CD4-positive, CD25-positive, alpha-beta regulatory T cell (primary cell): ENCODE data around the gene HOXB3. TPM values are rescaled to one million over a fixed set of nuclear protein-coding genes. Genes with fewer than 3 reads are reported as not detected.
A peak's percentile ranks its signal among the peaks of the same experiment; 100 is the strongest.

ENCODE experiments used
- ATAC-seq, 2 donors: fragments of 150-1000 bp; cut with Tn5 transposase; one replicate each; pipeline ENCODE4 v1.10.0; 2021; ENCODE audit warnings: low read depth in 2 of 2, moderate number of reproducible peaks in 2 of 2, moderate library complexity in 1 of 2
- DNase-seq, 3 donors: peaks; one replicate each; pipeline versions ENCODE4 v3.0.0 to v3.0.0-alpha.2; 2012 to 2022; ENCODE audit warnings: mixed read lengths in 1 of 3
- H3K27ac ChIP-seq: one replicate; pipeline ENCODE4 v1.7.0; 2013; ENCODE audit warnings: mild to moderate bottlenecking, low read length; ENCODE audit not compliant: insufficient read depth, poor library complexity, severe bottlenecking
- H3K27me3 ChIP-seq: one replicate; pipeline ENCODE4 v1.7.0; 2013; ENCODE audit warnings: low read length; ENCODE audit not compliant: control insufficient read depth, insufficient read depth
- H3K36me3 ChIP-seq: one replicate; pipeline ENCODE4 v1.7.0; 2013; ENCODE audit warnings: mild to moderate bottlenecking, low read length, moderate library complexity; ENCODE audit not compliant: control insufficient read depth, insufficient read depth
- H3K4me1 ChIP-seq: 2 replicates; pipeline ENCODE4 v1.7.0; 2013; ENCODE audit warnings: mild to moderate bottlenecking, low read length; ENCODE audit not compliant: insufficient read depth, control insufficient read depth, poor library complexity, severe bottlenecking
- H3K4me3 ChIP-seq: one replicate; pipeline ENCODE4 v1.7.0; 2013; ENCODE audit warnings: low read depth, mild to moderate bottlenecking, low read length, moderate library complexity
- H3K9me3 ChIP-seq, 2 experiments: 1 replicate in 1 of 2; 2 replicates in 1 of 2; pipeline ENCODE4 v1.7.0; 2013; ENCODE audit warnings: low read length in 2 of 2, mild to moderate bottlenecking in 1 of 2, moderate library complexity in 1 of 2; ENCODE audit not compliant: control insufficient read depth in 2 of 2
- H3K27ac Mint-ChIP-seq, 3 donors: one replicate each; pipeline ENCODE4 v1.8.0; 2020 to 2022; ENCODE audit warnings: mild to moderate bottlenecking in 3 of 3, mixed read lengths in 3 of 3, moderate library complexity in 2 of 3
- H3K27me3 Mint-ChIP-seq: one replicate; pipeline ENCODE4 v1.8.0; 2022; ENCODE audit warnings: mild to moderate bottlenecking, mixed read lengths
- H3K36me3 Mint-ChIP-seq: one replicate; pipeline ENCODE4 v1.8.0; 2020; ENCODE audit warnings: mixed read lengths
- H3K4me1 Mint-ChIP-seq, 4 donors: one replicate each; pipeline ENCODE4 v1.8.0; 2020 to 2022; ENCODE audit warnings: mixed read lengths in 4 of 4, mild to moderate bottlenecking in 1 of 4
- H3K4me3 Mint-ChIP-seq, 4 donors: one replicate each; pipeline ENCODE4 v1.8.0; 2020 to 2022; ENCODE audit warnings: mild to moderate bottlenecking in 4 of 4, mixed read lengths in 4 of 4, moderate library complexity in 3 of 4
- H3K9me3 Mint-ChIP-seq, 7 donors: one replicate each; pipeline ENCODE4 v1.8.0; 2020 to 2022; ENCODE audit warnings: mixed read lengths in 7 of 7, mild to moderate bottlenecking in 3 of 7, moderate library complexity in 2 of 7
- polyA plus RNA-seq, 4 donors: library from polyadenylated mRNA; unstranded; fragments of 300-500 nt; fragmentation: Illumina TruSeq; gene quantifications; one replicate each; pipeline ENCODE4 v1.2.3, GENCODE V29; 2021
- total RNA-seq: library from RNA; stranded (reverse); gene quantifications from one replicate; pipeline ENCODE4 v1.2.3, GENCODE V29; 2022

The HOXB3 gene
- total and polyA plus RNA-seq, 5 donors from 2014 or later, result 0.05 to 8.1 (median 0.16) TPM; not detected in 2

DNA sequence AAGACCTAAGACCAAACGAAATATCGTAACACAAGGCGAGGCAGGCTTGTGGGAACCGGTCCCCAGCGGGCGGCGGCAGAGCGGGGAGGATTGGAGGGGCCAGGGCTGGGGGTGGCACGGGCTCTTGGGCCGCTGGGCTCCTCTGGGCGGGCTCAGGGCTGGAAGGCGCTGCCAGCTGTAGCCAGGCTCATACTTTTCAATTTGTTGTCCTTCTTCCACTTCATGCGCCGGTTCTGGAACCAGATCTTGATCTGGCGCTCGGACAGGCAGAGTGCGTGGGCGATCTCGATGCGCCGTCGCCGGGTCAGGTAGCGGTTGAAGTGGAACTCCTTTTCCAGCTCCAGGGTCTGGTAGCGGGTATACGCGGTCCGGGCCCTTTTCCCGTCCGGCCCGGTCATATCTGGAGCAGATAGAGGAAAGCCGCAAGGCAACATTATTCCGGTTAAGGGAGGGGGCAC, 2.0 kb upstream of the HOXB3 start:
- Histone ChIP-seq H3K9me3 (no peaks in the 10 kb centered on the region), H3K4me1 (peaks cover 30% of the 10 kb centered on the region), H3K36me3 (no peaks in the 10 kb centered on the region), H3K27me3 (peaks cover 44% of the 10 kb centered on the region), H3K4me3 (no peak overlapping the region), H3K27ac (no peak overlapping the region)
- Mint-ChIP-seq H3K4me3 (peak overlapping the region in 2 of 4 donors; percentile 16 to 65), H3K27ac (no peak overlapping the region), H3K4me1 (peaks cover 4 to 37% (median 24%) of the 10 kb centered on the region in 4 donors), H3K27me3 (peaks cover 88% of the 10 kb centered on the region), H3K36me3 (no peaks in the 10 kb centered on the region), H3K9me3 (no peaks in the 10 kb centered on the region)
- no peak for DNase-seq
- no peak for ATAC-seq

DNA sequence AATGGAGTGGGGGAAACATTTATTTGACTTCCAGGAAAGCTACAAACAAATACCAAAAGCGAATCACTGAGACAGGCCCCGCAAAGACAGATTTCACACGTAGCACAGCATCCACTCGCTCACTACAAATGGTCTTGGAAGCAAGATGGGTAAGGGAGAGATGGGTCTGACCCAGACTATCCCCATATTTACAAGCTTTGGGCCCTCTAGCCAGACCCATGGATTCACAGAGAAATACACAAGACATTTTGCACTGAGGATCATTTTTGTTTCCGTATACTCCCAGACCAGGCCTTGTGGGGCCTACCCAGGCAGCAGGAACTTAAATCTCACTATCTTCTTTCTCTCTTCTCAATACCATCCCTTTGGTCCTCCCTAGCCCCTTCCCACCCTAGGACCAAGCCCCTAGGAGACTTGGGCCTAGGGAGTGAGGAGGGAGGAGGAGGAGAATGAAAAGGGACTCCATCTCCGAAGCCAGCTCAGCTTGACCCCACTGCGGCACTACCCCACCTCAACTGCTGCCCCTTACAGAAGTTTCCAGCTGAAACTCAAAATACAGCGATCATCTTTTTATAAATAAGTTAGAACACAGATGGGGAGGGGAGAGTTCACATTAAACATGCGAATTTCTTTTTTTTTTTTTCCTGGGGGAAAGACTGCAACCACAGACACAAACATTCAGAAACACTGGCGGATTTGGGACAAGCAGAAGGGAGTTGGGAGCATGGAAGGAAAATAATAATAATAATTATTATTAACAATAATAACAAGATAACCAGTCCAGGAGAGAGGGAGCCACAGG, 1.4 kb upstream of the HOXB3 start:
- Histone ChIP-seq H3K27me3 (peaks cover 43% of the 10 kb centered on the region), H3K4me3 (no peak overlapping the region), H3K27ac (no peak overlapping the region), H3K4me1 (peaks cover 25% of the 10 kb centered on the region), H3K36me3 (no peaks in the 10 kb centered on the region), H3K9me3 (no peaks in the 10 kb centered on the region)
- DNase-seq (no peak), ATAC-seq (no peak)
- H3K4me1 Mint-ChIP-seq, result peaks cover 3 to 34% (median 23%) of the 10 kb centered on the region in 4 donors
- no peaks in the 10 kb centered on the region for H3K9me3 Mint-ChIP-seq
- no peaks in the 10 kb centered on the region for H3K36me3 Mint-ChIP-seq
- H3K27ac Mint-ChIP-seq, result no peak overlapping the region
- H3K27me3 Mint-ChIP-seq, result peaks cover 88% of the 10 kb centered on the region
- peak overlapping the region in 3 of 4 donors; percentile 16 to 74 (median 65) for H3K4me3 Mint-ChIP-seq

DNA sequence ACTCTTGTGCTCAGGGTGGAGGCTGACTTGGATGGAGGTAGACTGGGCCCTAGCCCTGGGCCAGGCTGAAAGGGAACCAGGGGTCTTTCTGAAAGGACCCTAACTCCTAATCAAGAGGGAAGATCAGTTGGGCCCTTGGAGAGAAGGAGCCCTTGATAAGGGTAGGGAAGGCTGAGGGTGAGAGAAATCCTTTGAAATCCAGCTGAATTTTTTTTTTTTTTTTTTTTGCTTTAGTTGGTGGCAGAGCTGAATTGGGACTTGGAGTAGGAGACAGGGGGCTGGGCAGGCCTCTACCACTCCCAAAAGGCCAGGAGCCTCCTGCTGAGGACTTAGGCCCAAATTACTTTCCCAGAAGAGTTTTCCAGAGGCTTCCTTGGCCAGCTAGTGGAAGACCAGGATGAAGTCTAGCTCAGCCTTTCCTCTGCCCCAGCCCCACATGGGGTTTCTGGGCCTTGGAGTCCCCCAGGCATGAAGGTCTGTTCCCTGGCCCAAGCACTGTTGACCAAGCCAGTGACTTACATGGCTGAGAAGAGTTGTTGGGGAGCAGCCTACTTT, 643 bp upstream of the HOXB3 start:
- Mint-ChIP-seq H3K9me3 (no peaks in the 10 kb centered on the region), H3K36me3 (no peaks in the 10 kb centered on the region), H3K4me1 (peaks cover 0 to 38% (median 26%) of the 10 kb centered on the region in 4 donors), H3K4me3 (peak overlapping the region in 2 of 4 donors; percentile 16 to 52), H3K27me3 (peaks cover 90% of the 10 kb centered on the region), H3K27ac (no peak overlapping the region)
- no peak overlapping the region for H3K4me3 ChIP-seq
- no peaks in the 10 kb centered on the region for H3K36me3 ChIP-seq
- H3K27me3 ChIP-seq, result peaks cover 45% of the 10 kb centered on the region
- ATAC-seq (no peak), DNase-seq (no peak)
- H3K4me1 ChIP-seq, result peaks cover 27% of the 10 kb centered on the region
- no peak overlapping the region for H3K27ac ChIP-seq
- no peaks in the 10 kb centered on the region for H3K9me3 ChIP-seq

DNA sequence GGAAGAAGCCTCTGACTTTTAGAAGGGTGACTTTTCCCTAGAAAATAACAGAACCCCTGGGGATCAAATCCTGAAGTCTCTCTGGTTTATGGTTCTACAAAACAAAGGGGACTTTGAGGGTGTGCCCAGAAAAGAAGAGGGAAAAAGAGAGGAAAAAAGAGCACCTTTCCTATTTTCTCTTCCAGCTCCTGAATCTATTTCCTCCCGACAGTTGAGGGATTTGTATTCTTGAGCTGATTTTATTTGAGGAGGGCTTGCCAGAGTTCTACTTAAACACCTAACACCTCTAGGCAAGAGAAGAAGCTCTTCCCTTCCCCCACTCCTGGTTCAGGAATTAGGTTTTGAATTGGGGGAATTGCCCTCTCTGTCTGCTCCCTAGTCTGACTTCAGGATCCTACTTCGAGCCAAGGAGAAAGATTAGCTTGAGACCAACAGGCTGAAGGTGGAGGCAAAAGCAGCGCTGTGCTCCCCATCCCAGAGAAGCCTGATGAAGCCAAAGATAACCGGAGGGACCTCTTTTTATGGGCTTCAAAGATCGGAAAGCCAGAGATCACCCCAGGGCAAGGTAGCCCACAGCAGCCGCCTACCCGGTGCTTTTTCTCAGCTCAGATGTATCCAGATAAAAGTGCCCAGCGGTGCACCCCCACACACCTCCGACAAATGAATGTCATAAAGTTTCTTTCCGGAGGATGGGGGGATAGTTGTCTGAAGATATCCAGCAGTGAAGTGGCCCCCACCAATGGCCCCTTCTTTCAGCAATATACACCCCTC, 796 bp downstream of the HOXB3 start:
- Mint-ChIP-seq H3K4me1 (peaks cover 0 to 47% (median 28%) of the 10 kb centered on the region in 4 donors), H3K4me3 (peak overlapping the region in 1 of 4 donors; percentile 71), H3K9me3 (no peaks in the 10 kb centered on the region), H3K27me3 (peaks cover 94% of the 10 kb centered on the region), H3K27ac (no peak overlapping the region), H3K36me3 (no peaks in the 10 kb centered on the region)
- Histone ChIP-seq H3K9me3 (no peaks in the 10 kb centered on the region), H3K27ac (no peak overlapping the region), H3K4me1 (peaks cover 36% of the 10 kb centered on the region), H3K36me3 (no peaks in the 10 kb centered on the region), H3K4me3 (no peak overlapping the region), H3K27me3 (peaks cover 40% of the 10 kb centered on the region)
- ATAC-seq (no peak), DNase-seq (no peak)

DNA sequence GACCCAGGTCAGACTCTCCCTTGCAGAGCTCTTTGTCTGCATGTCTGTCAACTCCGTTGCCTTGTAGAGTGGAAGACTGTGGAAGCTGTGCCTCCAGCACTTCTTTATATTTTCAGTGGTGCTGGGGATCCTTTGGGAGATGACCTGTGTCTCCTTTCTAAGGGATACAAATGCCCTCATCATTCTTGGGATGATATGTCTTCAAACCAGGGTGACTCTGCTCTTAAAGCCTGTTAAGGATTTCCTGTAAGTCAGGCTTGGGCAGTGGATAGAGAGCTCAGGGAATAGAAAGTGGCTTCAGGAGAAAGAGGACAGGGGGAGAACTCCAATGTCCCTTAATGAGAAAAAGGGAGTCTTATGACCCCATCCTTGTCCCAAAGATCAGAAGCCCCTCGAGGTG, 1.5 kb downstream of the HOXB3 start:
- Histone ChIP-seq H3K27ac (no peak overlapping the region), H3K27me3 (peaks cover 46% of the 10 kb centered on the region), H3K36me3 (no peaks in the 10 kb centered on the region), H3K4me3 (no peak overlapping the region), H3K4me1 (peaks cover 31% of the 10 kb centered on the region), H3K9me3 (no peaks in the 10 kb centered on the region)
- no peaks in the 10 kb centered on the region for H3K9me3 Mint-ChIP-seq
- H3K4me3 Mint-ChIP-seq, result peak overlapping the region in 1 of 4 donors; percentile 56
- DNase-seq, result no peak
- no peaks in the 10 kb centered on the region for H3K36me3 Mint-ChIP-seq
- H3K27ac Mint-ChIP-seq, result no peak overlapping the region
- peaks cover 100% of the 10 kb centered on the region for H3K27me3 Mint-ChIP-seq
- H3K4me1 Mint-ChIP-seq, result peaks cover 6 to 46% (median 27%) of the 10 kb centered on the region in 4 donors
- ATAC-seq, result no peak

DNA sequence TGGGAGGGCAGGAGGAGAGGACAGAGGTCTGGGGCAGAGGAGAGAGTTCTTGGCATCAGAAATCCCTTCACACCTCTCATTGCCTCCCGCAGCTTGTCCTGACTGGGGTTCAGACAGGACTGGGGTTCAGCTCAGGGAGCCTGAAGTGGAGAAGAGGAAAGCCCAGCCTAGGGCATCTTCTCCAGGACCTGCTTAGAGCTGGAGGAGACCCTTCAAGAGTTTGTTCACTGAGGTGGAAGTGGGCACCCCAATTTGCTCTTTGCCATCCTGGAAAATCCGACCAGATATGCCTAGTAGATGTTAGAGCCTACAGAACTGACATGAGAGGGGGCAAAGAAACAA, 2.0 kb downstream of the HOXB3 start:
- Mint-ChIP-seq H3K27ac (no peak overlapping the region), H3K9me3 (no peaks in the 10 kb centered on the region), H3K4me1 (peaks cover 6 to 45% (median 26%) of the 10 kb centered on the region in 4 donors), H3K27me3 (peaks cover 100% of the 10 kb centered on the region), H3K36me3 (no peaks in the 10 kb centered on the region), H3K4me3 (peak overlapping the region in 2 of 4 donors; percentile 56 to 91)
- Histone ChIP-seq H3K9me3 (no peaks in the 10 kb centered on the region), H3K36me3 (no peaks in the 10 kb centered on the region), H3K27ac (no peak overlapping the region), H3K4me3 (no peak overlapping the region), H3K4me1 (peaks cover 26% of the 10 kb centered on the region), H3K27me3 (peaks cover 50% of the 10 kb centered on the region)
- no peak for ATAC-seq
- no peak for DNase-seq

DNA sequence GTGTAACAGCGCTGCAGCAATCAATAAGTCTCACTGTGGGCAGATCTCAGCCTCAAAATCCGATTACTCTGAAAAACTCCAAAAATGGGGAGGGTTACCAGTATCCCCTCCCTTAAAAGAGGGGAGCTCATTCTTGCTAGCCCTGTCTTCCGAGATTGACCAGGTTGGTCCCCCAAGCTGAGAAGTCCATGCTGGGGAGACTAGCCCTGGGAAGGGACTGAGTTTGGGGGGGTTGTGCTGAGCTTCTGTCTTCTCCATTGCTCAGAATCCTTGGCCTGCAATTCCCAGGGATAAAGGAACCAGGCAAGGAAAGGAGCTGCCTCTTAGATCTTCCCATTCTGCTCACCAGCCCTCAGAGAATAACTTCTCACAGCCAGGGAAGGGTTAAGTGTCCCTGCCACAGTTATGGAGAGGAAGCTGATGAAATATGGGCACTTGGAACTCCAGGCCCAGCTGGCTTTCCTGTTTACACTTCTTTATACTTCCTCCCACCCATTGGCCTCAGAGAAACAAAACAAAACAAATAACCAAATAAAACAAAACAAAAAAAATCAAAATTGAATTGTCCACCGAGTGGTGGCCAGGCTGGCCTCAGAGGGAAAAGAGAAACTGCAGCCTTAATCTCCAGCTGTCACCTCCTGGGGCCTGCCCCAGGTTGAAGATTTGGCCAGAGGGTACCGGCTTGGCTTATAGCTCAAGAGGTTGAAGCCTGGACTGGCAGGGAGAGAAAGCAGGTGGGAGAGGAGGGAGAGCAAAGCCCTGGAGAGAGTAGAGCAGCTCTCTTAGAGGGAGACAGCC, 2.6 kb downstream of the HOXB3 start:
- H3K27me3 ChIP-seq, result peaks cover 54% of the 10 kb centered on the region
- Mint-ChIP-seq H3K4me1 (peaks cover 7 to 42% (median 24%) of the 10 kb centered on the region in 4 donors), H3K4me3 (peak overlapping the region; percentile 11 to 91 (median 46))

More for the DNA sequence above, 2.6 kb downstream of the HOXB3 start:
- H3K27ac Mint-ChIP-seq, result no peak overlapping the region
- no peaks in the 10 kb centered on the region for H3K36me3 ChIP-seq
- no peaks in the 10 kb centered on the region for H3K9me3 Mint-ChIP-seq
- H3K4me3 ChIP-seq, result no peak overlapping the region
- H3K27me3 Mint-ChIP-seq, result peaks cover 100% of the 10 kb centered on the region
- no peaks in the 10 kb centered on the region for H3K36me3 Mint-ChIP-seq
- peaks cover 24% of the 10 kb centered on the region for H3K4me1 ChIP-seq
- H3K9me3 ChIP-seq, result no peaks in the 10 kb centered on the region
- ATAC-seq, result no peak
- no peak for DNase-seq
- no peak overlapping the region for H3K27ac ChIP-seq
